HL-60 (cell line): ENCODE measurements around the gene EIF4G1.

Experiments used
- CTCF ChIP-seq: IDR thresholded peaks from one replicate; pipeline ENCODE4 v1.5.1; 2011; ENCODE audit warnings: low read length, control low read depth, inconsistent platforms; ENCODE audit not compliant: insufficient read depth
- POLR2AphosphoS5 ChIP-seq: IDR thresholded peaks from 2 replicates; pipeline ENCODE4 v1.6.1; 2012; ENCODE audit warnings: low read depth

- no peak for TF ChIP-seq CTCF
- TF ChIP-seq POLR2AphosphoS5 = no peak
Measured at GRCh38 chr3:184307915-184308314, 6.5 kb upstream of the EIF4G1 start.
